ENCODE results near the gene POPDC2.
A peak's percentile ranks its signal among the peaks of the same experiment; 100 is the strongest.

The POPDC2 gene

GRCh38 chr3:119642746-119643473 lies 17.5 kb downstream of the POPDC2 start:
- ATAC-seq, result no peak
- TF ChIP-seq ZFP30 (CRISPR knock-in tag; IDR thresholded peaks at IDR 0.05), result no peak
- peak; percentile 25; the same call in 1 of the 2 replicates for TF ChIP-seq ZFP3 (CRISPR knock-in tag; IDR thresholded peaks at IDR 0.05)
- TF ChIP-seq ESRRG (CRISPR knock-in tag; IDR thresholded peaks at IDR 0.05), result no peak
- no peak for TF ChIP-seq BACH2 (CRISPR knock-in tag; IDR thresholded peaks at IDR 0.05; ENCODE audit: borderline replicate concordance)
- TF ChIP-seq CSDC2 (CRISPR knock-in tag; IDR thresholded peaks at IDR 0.05), result no peak
- no peak for TF ChIP-seq POU6F1 (CRISPR knock-in tag; IDR thresholded peaks at IDR 0.05; ENCODE audit: borderline replicate concordance, low read depth)

- no peak for ATAC-seq
- no peak for TF ChIP-seq ESRRG (CRISPR knock-in tag; IDR thresholded peaks at IDR 0.05)
- no peak for TF ChIP-seq SNAI2 (CRISPR knock-in tag; IDR thresholded peaks at IDR 0.05)
- TF ChIP-seq ZNF8 (CRISPR knock-in tag; IDR thresholded peaks at IDR 0.05), result no peak
- no peak for TF ChIP-seq ZFP30 (CRISPR knock-in tag; IDR thresholded peaks at IDR 0.05)
- no peak for TF ChIP-seq POU6F1 (CRISPR knock-in tag; IDR thresholded peaks at IDR 0.05; ENCODE audit: borderline replicate concordance, low read depth)
- no peak for TF ChIP-seq TSHZ2 (CRISPR knock-in tag; IDR thresholded peaks at IDR 0.05)
- TF ChIP-seq ZNF565 (CRISPR knock-in tag; conservative IDR thresholded peaks at IDR 0.05; ENCODE audit: low read depth), result no peak
- TF ChIP-seq PATZ1 (CRISPR knock-in tag; IDR thresholded peaks at IDR 0.05; ENCODE audit: borderline replicate concordance), result no peak
- TF ChIP-seq PPARA (CRISPR knock-in tag; IDR thresholded peaks at IDR 0.05; ENCODE audit: borderline replicate concordance), result no peak
- no peak for TF ChIP-seq CSRNP3 (CRISPR knock-in tag; IDR thresholded peaks at IDR 0.05)
- no peak for TF ChIP-seq TCF4 (CRISPR knock-in tag; IDR thresholded peaks at IDR 0.05; ENCODE audit: borderline replicate concordance)
- no peak for TF ChIP-seq ZFP3 (CRISPR knock-in tag; IDR thresholded peaks at IDR 0.05)
- TF ChIP-seq ARNTL (CRISPR knock-in tag; IDR thresholded peaks at IDR 0.05; ENCODE audit: borderline replicate concordance, low read depth), result no peak
Observed at GRCh38 chr3:119641416-119641815, 19.0 kb downstream of the POPDC2 start.

- no peak for ATAC-seq
- TF ChIP-seq ZNF70 (CRISPR knock-in tag; IDR thresholded peaks at IDR 0.05) (no peak), OSR1 (CRISPR knock-in tag; IDR thresholded peaks at IDR 0.05) (no peak), ISL1 (CRISPR knock-in tag; IDR thresholded peaks at IDR 0.05) (peak; percentile 11; the same call in 1 of the 2 replicates), ZNF565 (CRISPR knock-in tag; conservative IDR thresholded peaks at IDR 0.05; ENCODE audit: low read depth) (0 out of 2 replicates have a peak, but pooled peaks have one; percentile 64), TSHZ2 (CRISPR knock-in tag; IDR thresholded peaks at IDR 0.05) (peak; percentile 70), TCF4 (CRISPR knock-in tag; IDR thresholded peaks at IDR 0.05; ENCODE audit: borderline replicate concordance) (peak; percentile 95), CSDC2 (CRISPR knock-in tag; IDR thresholded peaks at IDR 0.05) (0 out of 2 replicates have a peak, but pooled peaks have one; percentile 32), ZC3H10 (CRISPR knock-in tag; IDR thresholded peaks at IDR 0.05) (no peak), ARNTL (CRISPR knock-in tag; IDR thresholded peaks at IDR 0.05; ENCODE audit: borderline replicate concordance, low read depth) (no peak), GLIS3 (CRISPR knock-in tag; IDR thresholded peaks at IDR 0.05) (0 out of 2 replicates have a peak, but pooled peaks have one; percentile 70), CREB5 (CRISPR knock-in tag; IDR thresholded peaks at IDR 0.05; ENCODE audit: low read depth) (peak; percentile 21; the same call in 1 of the 2 replicates)
Observed at GRCh38 chr3:119639494-119640350, 20.7 kb downstream of the POPDC2 start.
